Activated CD4-positive, alpha-beta memory T cell treated with anti-CD3 and anti-CD28 coated beads, Interleukin-2, amount 10 ng/mL, durations not matched to agents 7 days and 5 days (primary cell): ENCODE measurements around the gene MAP3K9. TPM values are rescaled to one million over a fixed set of nuclear protein-coding genes. Genes with fewer than 3 reads are reported as not detected.
"Not testable (repeated sequence)": the region's sequence is repeated elsewhere in the genome, so short reads cannot be mapped to it uniquely, and the experiment has no call there.

Experiments used
- CTCF ChIA-PET: fragments of 350-600 bp; sonication (Branson Sonifier 250); formaldehyde crosslinking; loops from one replicate; lab custom pipeline; 2021; ENCODE audit warnings: antibody characterized with exemption, inconsistent platforms; lab: Charles Lee
- POLR2A ChIA-PET: fragments of 350-600 bp; sonication (Branson Sonifier 250); formaldehyde crosslinking; loops from one replicate; lab custom pipeline; 2021; ENCODE audit warnings: antibody characterized with exemption; lab: Charles Lee
- DNase-seq: peaks from one replicate; pipeline ENCODE4 v3.0.0-alpha.2; 2020
- H3K27ac Mint-ChIP-seq: one replicate; pipeline ENCODE4 v1.8.0; 2021; ENCODE audit warnings: mild to moderate bottlenecking, mixed read lengths
- H3K27me3 Mint-ChIP-seq: one replicate; pipeline ENCODE4 v1.8.0; 2021; ENCODE audit warnings: mixed read lengths
- H3K36me3 Mint-ChIP-seq: one replicate; pipeline ENCODE4 v1.8.0; 2021; ENCODE audit warnings: low read depth, mixed read lengths
- H3K4me1 Mint-ChIP-seq: one replicate; pipeline ENCODE4 v1.8.0; 2021; ENCODE audit warnings: mixed read lengths
- H3K4me3 Mint-ChIP-seq: one replicate; pipeline ENCODE4 v1.8.0; 2021; ENCODE audit warnings: mild to moderate bottlenecking, mixed read lengths
- H3K9me3 Mint-ChIP-seq: one replicate; pipeline ENCODE4 v1.8.0; 2021; ENCODE audit warnings: mixed read lengths
- total RNA-seq, 2 experiments: library from RNA; stranded (reverse); gene quantifications; one replicate each; pipeline ENCODE4 v1.2.3, GENCODE V29; 2021

MAP3K9 gene
- total RNA-seq, result 1 to 10 TPM; 5.9 to 6.7 TPM

- peak within 1 kb of the TSS; percentile 63 for H3K27ac Mint-ChIP-seq
- no peaks in the 10 kb centered on the region for H3K9me3 Mint-ChIP-seq
- H3K4me3 Mint-ChIP-seq, result peak within 1 kb of the TSS; percentile 76
- H3K36me3 Mint-ChIP-seq, result peaks cover 8% of the 10 kb centered on the region
- peaks cover 12% of the 10 kb centered on the region for H3K27me3 Mint-ChIP-seq
- H3K4me1 Mint-ChIP-seq, result peaks cover 11% of the 10 kb centered on the region
- CTCF ChIA-PET, result interaction anchor here (0.6 to 2.9 kb wide), 11 partner anchors 9 to 781 kb away, joined by 3 to 27 read pairs (median 4); partner anchors contain the start of genes COX16 and PCNX1
- POLR2A ChIA-PET, result interaction anchor here (0.6 to 2.9 kb wide), 23 partner anchors 8 to 1412 kb away, joined by 3 to 23 read pairs (median 4); partner anchors contain the start of genes COX16, ERH, MED6 and PCNX1
- DNase-seq, result peak; percentile 93
Measured at GRCh38 chr14:70809225-70810219, at the start of gene MAP3K9. Gene MAP3K9, minus strand, starts transcription at chr14:70809513. Its CDS starts 342 bp downstream, at chr14:70809171.

DNA sequence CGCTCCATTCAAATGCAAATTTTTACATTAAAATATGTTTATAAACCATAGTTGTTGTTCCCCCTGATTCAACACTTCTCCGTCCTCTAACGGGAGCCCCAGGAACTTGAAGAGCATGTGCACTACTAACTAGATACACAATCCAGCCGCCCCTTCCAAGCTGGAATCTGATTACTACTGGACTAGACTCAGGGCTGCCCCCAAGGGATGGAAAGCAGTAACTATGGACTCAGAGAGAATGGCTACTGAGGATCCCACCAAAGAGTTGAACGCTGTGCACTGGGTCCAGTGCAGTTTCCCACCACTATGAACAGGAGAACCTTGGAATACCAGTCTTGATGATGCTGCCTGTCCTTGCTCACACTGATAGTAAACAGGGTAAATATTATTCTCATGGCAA is 49.3 kb upstream of the MAP3K9 start:
- Mint-ChIP-seq H3K9me3 (peaks cover 3% of the 10 kb centered on the region), H3K27me3 (no peaks in the 10 kb centered on the region), H3K36me3 (peaks cover 4% of the 10 kb centered on the region), H3K27ac (no peak overlapping the region), H3K4me3 (no peak overlapping the region), H3K4me1 (peaks cover 14% of the 10 kb centered on the region)
- no peak for DNase-seq
- ChIA-PET CTCF (no interaction called here), POLR2A (no interaction called here)

GRCh38 chr14:70857496-70857890 is 48.2 kb upstream of the MAP3K9 start:
- no peak overlapping the region for H3K4me3 Mint-ChIP-seq

GRCh38 chr14:70856851-70857495 is 47.7 kb upstream of the MAP3K9 start:
- Mint-ChIP-seq H3K27ac (no peak overlapping the region), H3K27me3 (no peaks in the 10 kb centered on the region), H3K36me3 (no peaks in the 10 kb centered on the region), H3K4me3 (no peak overlapping the region), H3K9me3 (no peaks in the 10 kb centered on the region), H3K4me1 (peaks cover 14% of the 10 kb centered on the region)
- DNase-seq, result peak; percentile 43
- ChIA-PET CTCF (no interaction called here), POLR2A (interaction anchor here (1.0 kb wide), 1 partner anchor 30 kb away, joined by 3 read pairs; no protein-coding TSS in a partner anchor)

More at GRCh38 chr14:70857496-70857890, 48.2 kb upstream of the MAP3K9 start:
- POLR2A ChIA-PET, result interaction anchor here (1.0 kb wide), 1 partner anchor 30 kb away, joined by 3 read pairs; no protein-coding TSS in a partner anchor
- DNase-seq, result no peak
- Mint-ChIP-seq H3K36me3 (no peaks in the 10 kb centered on the region), H3K27me3 (no peaks in the 10 kb centered on the region), H3K27ac (no peak overlapping the region), H3K4me1 (peaks cover 14% of the 10 kb centered on the region), H3K9me3 (no peaks in the 10 kb centered on the region)
- CTCF ChIA-PET, result no interaction called here

- Mint-ChIP-seq H3K27me3 (peaks cover 4% of the 10 kb centered on the region), H3K27ac (no peak overlapping the region), H3K4me1 (peaks cover 14% of the 10 kb centered on the region), H3K4me3 (no peak overlapping the region), H3K36me3 (no peaks in the 10 kb centered on the region), H3K9me3 (no peaks in the 10 kb centered on the region)
- CTCF ChIA-PET, result no interaction called here
- no peak for DNase-seq
- POLR2A ChIA-PET, result no interaction called here
Measured at GRCh38 chr14:70855486-70855885, 46.2 kb upstream of the MAP3K9 start.

DNA sequence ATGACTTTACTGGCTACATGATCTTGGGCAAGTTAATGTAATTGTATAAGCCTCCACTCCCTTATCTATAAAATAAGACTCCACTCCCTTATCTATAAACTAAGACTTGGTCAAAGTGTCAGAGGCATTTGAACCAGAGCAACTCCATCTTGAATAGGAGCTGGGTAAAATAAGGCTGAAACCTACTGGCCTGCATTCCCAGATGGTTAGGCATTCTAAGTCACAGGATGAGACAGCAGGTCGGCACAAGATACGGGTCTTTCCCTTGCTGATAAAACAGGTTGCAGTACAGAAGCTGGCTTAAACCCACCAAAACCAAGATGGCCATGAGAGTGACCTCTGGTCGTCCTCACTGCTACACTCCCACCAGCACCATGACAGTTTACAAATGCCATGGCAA is 44.3 kb upstream of the MAP3K9 start:
- H3K36me3 Mint-ChIP-seq, DNase-seq, H3K27ac Mint-ChIP-seq, H3K27me3 Mint-ChIP-seq, H3K4me3 Mint-ChIP-seq, POLR2A ChIA-PET, CTCF ChIA-PET, H3K9me3 Mint-ChIP-seq: not testable (repeated sequence)
- peaks cover 14% of the 10 kb centered on the region for H3K4me1 Mint-ChIP-seq

- H3K4me3 Mint-ChIP-seq, result no peak overlapping the region
- H3K27me3 Mint-ChIP-seq, result peaks cover 7% of the 10 kb centered on the region
- no peaks in the 10 kb centered on the region for H3K4me1 Mint-ChIP-seq
- no peak overlapping the region for H3K27ac Mint-ChIP-seq
- no peaks in the 10 kb centered on the region for H3K36me3 Mint-ChIP-seq
- CTCF ChIA-PET, result no interaction called here
- POLR2A ChIA-PET, result no interaction called here
- no peak for DNase-seq
- H3K9me3 Mint-ChIP-seq, result no peaks in the 10 kb centered on the region
Measured at GRCh38 chr14:70847406-70848090, 38.2 kb upstream of the MAP3K9 start.

GRCh38 chr14:70845601-70846000 is 36.3 kb upstream of the MAP3K9 start:
- no peak for DNase-seq
- H3K9me3 Mint-ChIP-seq, result no peaks in the 10 kb centered on the region
- no peaks in the 10 kb centered on the region for H3K4me1 Mint-ChIP-seq
- H3K4me3 Mint-ChIP-seq, result no peak overlapping the region
- peaks cover 4% of the 10 kb centered on the region for H3K27me3 Mint-ChIP-seq
- CTCF ChIA-PET, result no interaction called here
- no peak overlapping the region for H3K27ac Mint-ChIP-seq
- no peaks in the 10 kb centered on the region for H3K36me3 Mint-ChIP-seq
- POLR2A ChIA-PET, result no interaction called here

DNA sequence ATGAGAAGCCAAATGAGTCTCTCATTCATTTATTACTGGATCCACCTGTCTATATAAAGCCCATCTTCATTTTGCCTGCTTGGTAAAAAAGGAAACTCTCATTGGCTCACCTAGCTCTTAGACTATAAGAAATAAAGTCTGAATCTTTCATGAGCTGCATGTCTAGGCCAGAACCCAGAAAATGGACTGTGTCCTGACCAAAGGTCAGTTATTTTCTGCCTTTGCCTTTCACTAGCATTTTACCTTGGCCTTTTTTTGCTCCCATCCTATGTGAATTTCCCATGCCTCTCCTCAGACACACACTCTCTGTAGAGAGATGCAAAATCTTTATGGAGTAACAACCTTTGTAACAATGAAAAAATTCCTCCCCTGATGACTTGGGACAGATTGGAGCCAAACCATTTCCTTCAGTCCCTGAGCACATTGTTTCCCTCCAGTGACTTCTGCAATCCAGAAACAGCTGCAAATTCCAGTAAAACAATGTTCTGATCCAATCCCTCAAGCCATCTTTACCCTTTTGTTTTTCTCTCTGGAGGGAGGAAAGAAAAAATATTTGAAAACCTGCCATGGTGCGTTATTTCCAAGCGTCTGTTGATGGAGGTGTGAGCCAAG is 33.6 kb upstream of the MAP3K9 start:
- Mint-ChIP-seq H3K4me3 (no peak overlapping the region), H3K36me3 (no peaks in the 10 kb centered on the region), H3K4me1 (no peaks in the 10 kb centered on the region), H3K27ac (no peak overlapping the region), H3K27me3 (peaks cover 2% of the 10 kb centered on the region), H3K9me3 (no peaks in the 10 kb centered on the region)
- ChIA-PET CTCF (interaction anchor here (0.9 to 1.1 kb wide), 2 partner anchors 25 to 26 kb away, joined by 3 read pairs; no protein-coding TSS in a partner anchor), POLR2A (interaction anchor here (1.0 kb wide), 1 partner anchor 42 kb away, joined by 3 read pairs; no protein-coding TSS in a partner anchor)
- no peak for DNase-seq

- Mint-ChIP-seq H3K36me3 (peaks cover 4% of the 10 kb centered on the region), H3K9me3 (peaks cover 8% of the 10 kb centered on the region), H3K27me3 (peaks cover 2% of the 10 kb centered on the region), H3K4me3 (no peak overlapping the region), H3K27ac (no peak overlapping the region), H3K4me1 (no peaks in the 10 kb centered on the region)
- DNase-seq, result no peak
- POLR2A ChIA-PET, result no interaction called here
- CTCF ChIA-PET, result no interaction called here
Measured at GRCh38 chr14:70838076-70838475, 28.8 kb upstream of the MAP3K9 start.

DNA sequence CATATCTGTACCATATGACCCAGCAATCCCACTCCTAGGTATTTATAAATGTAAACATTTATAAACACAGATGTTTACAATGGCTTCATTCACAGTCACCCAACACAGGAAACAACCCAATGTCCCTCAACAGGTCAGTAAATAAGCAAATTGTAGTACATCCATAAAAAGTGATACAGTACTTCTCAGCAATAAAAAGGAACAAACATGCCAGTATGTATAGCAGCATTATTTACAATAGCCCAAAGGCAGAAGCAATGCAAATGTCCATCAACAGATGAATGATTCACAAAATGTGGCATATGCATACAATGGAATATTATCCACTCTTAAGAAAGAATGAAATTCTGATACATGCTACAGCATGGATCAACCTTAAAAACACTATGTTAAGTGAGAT is 27.6 kb upstream of the MAP3K9 start:
- Mint-ChIP-seq H3K4me1 (no peaks in the 10 kb centered on the region), H3K36me3 (peaks cover 4% of the 10 kb centered on the region), H3K27me3 (peaks cover 2% of the 10 kb centered on the region), H3K27ac (no peak overlapping the region), H3K4me3 (no peak overlapping the region), H3K9me3 (peaks cover 8% of the 10 kb centered on the region)
- no peak for DNase-seq
- POLR2A ChIA-PET, result no interaction called here
- CTCF ChIA-PET, result no interaction called here

DNA sequence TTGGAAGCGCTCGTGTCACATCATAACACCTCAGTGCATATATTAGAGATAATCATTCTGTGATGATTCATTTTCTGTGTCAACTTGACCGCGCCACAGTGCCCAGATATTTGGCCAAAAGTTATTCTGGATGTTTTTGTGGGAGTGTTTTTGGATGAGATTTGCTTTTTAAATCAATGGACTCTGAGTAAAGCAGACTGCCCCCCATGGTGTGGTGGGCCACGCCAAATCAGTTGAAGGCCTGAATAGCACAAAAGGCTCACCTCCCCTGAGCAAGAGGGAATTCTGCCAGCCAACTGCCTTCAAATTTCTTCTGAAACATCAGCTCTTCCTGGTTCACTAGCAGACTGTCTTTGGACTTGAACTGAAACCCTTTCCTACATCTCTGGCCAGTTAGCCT is 24.6 kb upstream of the MAP3K9 start:
- H3K4me3 Mint-ChIP-seq, result no peak overlapping the region
- peaks cover 2% of the 10 kb centered on the region for H3K4me1 Mint-ChIP-seq
- CTCF ChIA-PET, result interaction anchor here (1.0 to 4.4 kb wide), 4 partner anchors 9 to 81 kb away, joined by 3 to 16 read pairs (median 4); partner anchors contain the start of gene PCNX1
- peaks cover 2% of the 10 kb centered on the region for H3K27me3 Mint-ChIP-seq
- peaks cover 8% of the 10 kb centered on the region for H3K9me3 Mint-ChIP-seq
- H3K36me3 Mint-ChIP-seq, result peaks cover 4% of the 10 kb centered on the region
- no peak overlapping the region for H3K27ac Mint-ChIP-seq
- no peak for DNase-seq
- POLR2A ChIA-PET, result no interaction called here
